ENCODE measurements around the gene C3orf22. TPM values are rescaled to one million over a fixed set of nuclear protein-coding genes. Genes with fewer than 3 reads are reported as not detected.

Gene C3orf22
- total RNA-seq, 2 donors from 2014 or later: not detected

DNA sequence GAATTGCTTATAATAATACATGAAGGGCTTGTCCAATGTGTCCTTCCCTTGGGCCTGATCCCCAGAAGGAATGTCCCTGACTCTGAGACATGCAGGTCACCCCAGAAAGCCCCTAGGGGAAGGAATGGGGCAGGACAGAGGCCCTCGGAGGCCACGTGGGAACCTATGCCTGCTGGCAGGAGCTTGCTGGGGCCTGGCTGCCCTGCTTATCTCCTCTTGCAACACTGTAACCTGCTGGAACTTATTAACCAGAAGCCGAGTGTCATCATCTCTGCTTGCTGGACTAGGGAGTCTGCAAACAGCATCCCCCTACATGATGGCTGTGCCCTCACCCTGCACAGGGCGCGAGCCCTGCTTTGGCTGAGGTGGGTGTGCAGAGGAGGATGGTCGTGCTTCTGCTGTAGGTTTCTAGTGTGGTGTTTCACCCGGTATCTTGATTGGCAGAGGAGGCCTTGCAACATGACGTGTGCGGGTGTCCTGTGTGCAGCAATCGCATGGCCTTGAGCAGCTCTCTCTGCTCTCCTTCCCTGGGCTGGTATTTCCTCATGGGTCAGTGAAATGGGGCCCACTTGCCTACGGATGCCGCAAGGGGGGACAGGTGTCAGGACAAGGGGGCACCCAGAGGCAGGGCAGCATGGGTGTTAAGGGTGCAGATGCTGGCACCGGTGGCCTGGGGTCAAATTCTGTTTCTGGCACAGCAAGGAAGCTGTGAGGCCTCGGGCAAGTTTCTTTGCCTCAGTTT lies 29.8 kb downstream of the C3orf22 start:
- 87 to 90% methylated on average over 11 to 14 of the region's 14 CpGs for WGBS, 2 experiments (ENCODE audit: insufficient coverage in 1 of 2, insufficient read length in 1 of 2)
- Mint-ChIP-seq H3K36me3 (ENCODE audit: low read depth) (no peaks in the 10 kb centered on the region), H3K4me3 (no peak overlapping the region), H3K9me3 (no peaks in the 10 kb centered on the region), H3K27me3 (ENCODE audit: insufficient read depth) (peaks cover 22% of the 10 kb centered on the region), H3K4me1 (no peaks in the 10 kb centered on the region), H3K27ac (no peak overlapping the region)
- Histone ChIP-seq H3K9ac (ENCODE audit: extremely low read depth, low read length, poor library complexity, severe bottlenecking) (no peak overlapping the region), H3K36me3 (ENCODE audit: control insufficient read depth, insufficient read depth, low read length) (no peaks in the 10 kb centered on the region), H3K27me3 (ENCODE audit: control insufficient read depth, insufficient read depth, low read length, poor library complexity, severe bottlenecking) (peaks cover 31% of the 10 kb centered on the region), H3K4me3 (ENCODE audit: low read length) (no peak overlapping the region), H3K27ac (ENCODE audit: low read depth, low read length) (no peak overlapping the region), H3K9me3 (ENCODE audit: control insufficient read depth, low read length) (no peaks in the 10 kb centered on the region), H3K4me1 (ENCODE audit: control insufficient read depth, insufficient read depth, low read length) (no peaks in the 10 kb centered on the region)
- peak; percentile 52 for TF ChIP-seq CTCF (conservative IDR thresholded peaks at IDR 0.05)
- DNase-seq: no peak

DNA sequence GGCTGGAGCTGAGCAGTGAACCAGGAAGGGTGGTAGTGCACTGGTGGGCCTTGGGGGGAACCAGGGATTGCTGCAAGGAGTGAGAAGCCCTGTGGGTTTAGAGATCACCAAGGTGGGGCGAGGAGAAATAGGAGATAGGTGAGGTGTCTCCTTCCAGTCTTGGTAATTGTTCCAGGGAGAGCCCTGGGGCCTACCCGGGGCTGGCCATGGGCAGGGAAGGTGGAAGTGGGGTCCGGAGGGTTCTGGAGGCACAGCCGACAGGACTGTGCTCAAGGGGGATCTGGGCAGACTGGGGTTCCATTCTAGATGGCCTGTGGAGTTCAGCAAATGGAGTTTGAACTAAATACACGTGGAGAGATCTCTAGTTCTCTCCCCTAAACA lies 30.3 kb downstream of the C3orf22 start:
- H3K27ac ChIP-seq (ENCODE audit: low read depth, low read length): no peak overlapping the region
- Mint-ChIP-seq H3K36me3 (ENCODE audit: low read depth) (no peaks in the 10 kb centered on the region), H3K4me1 (no peaks in the 10 kb centered on the region), H3K4me3 (no peak overlapping the region), H3K27me3 (ENCODE audit: insufficient read depth) (peaks cover 21% of the 10 kb centered on the region), H3K9me3 (no peaks in the 10 kb centered on the region), H3K27ac (no peak overlapping the region)
- DNase-seq: no peak
- WGBS, 2 experiments (ENCODE audit: insufficient coverage in 1 of 2, insufficient read length in 1 of 2): 78 to 79% methylated on average over 4 to 5 of the region's 5 CpGs
- no peak overlapping the region for H3K9ac ChIP-seq (ENCODE audit: extremely low read depth, low read length, poor library complexity, severe bottlenecking)
- no peaks in the 10 kb centered on the region for H3K4me1 ChIP-seq (ENCODE audit: control insufficient read depth, insufficient read depth, low read length)
- no peaks in the 10 kb centered on the region for H3K36me3 ChIP-seq (ENCODE audit: control insufficient read depth, insufficient read depth, low read length)
- TF ChIP-seq CTCF (conservative IDR thresholded peaks at IDR 0.05): no peak
- peaks cover 30% of the 10 kb centered on the region for H3K27me3 ChIP-seq (ENCODE audit: control insufficient read depth, insufficient read depth, low read length, poor library complexity, severe bottlenecking)
- no peak overlapping the region for H3K4me3 ChIP-seq (ENCODE audit: low read length)
- no peaks in the 10 kb centered on the region for H3K9me3 ChIP-seq (ENCODE audit: control insufficient read depth, low read length)

GRCh38 chr3:126527455-126528211 lies 31.1 kb downstream of the C3orf22 start:
- Histone ChIP-seq H3K27ac (ENCODE audit: low read depth, low read length) (no peak overlapping the region), H3K4me1 (ENCODE audit: control insufficient read depth, insufficient read depth, low read length) (no peaks in the 10 kb centered on the region), H3K36me3 (ENCODE audit: control insufficient read depth, insufficient read depth, low read length) (no peaks in the 10 kb centered on the region), H3K9ac (ENCODE audit: extremely low read depth, low read length, poor library complexity, severe bottlenecking) (no peak overlapping the region), H3K9me3 (ENCODE audit: control insufficient read depth, low read length) (no peaks in the 10 kb centered on the region), H3K27me3 (ENCODE audit: control insufficient read depth, insufficient read depth, low read length, poor library complexity, severe bottlenecking) (peaks cover 30% of the 10 kb centered on the region), H3K4me3 (ENCODE audit: low read length) (no peak overlapping the region)
- peak; percentile 74 for DNase-seq
- Mint-ChIP-seq H3K4me3 (no peak overlapping the region), H3K36me3 (ENCODE audit: low read depth) (no peaks in the 10 kb centered on the region), H3K4me1 (no peaks in the 10 kb centered on the region), H3K27me3 (ENCODE audit: insufficient read depth) (peaks cover 26% of the 10 kb centered on the region), H3K9me3 (no peaks in the 10 kb centered on the region), H3K27ac (no peak overlapping the region)
- 73 to 76% methylated on average over 6 of the region's 6 CpGs for WGBS, 2 experiments (ENCODE audit: insufficient coverage in 1 of 2, insufficient read length in 1 of 2)
- TF ChIP-seq CTCF (conservative IDR thresholded peaks at IDR 0.05): no peak

Measured in endodermal cell (in vitro differentiated cells).